WTC11 (cell line): ENCODE measurements around the gene ACR. TPM values are rescaled to one million over a fixed set of nuclear protein-coding genes. Genes with fewer than 3 reads are reported as not detected.

Experiments used
- ATAC-seq: fragments of 200-7000 bp; cut with Tn5 transposase; 2 replicates; pipeline ENCODE4 v1.10.0; 2021; ENCODE audit warnings: mild to moderate bottlenecking, moderate library complexity
- CTCF ChIA-PET: fragments of 300-600 bp; sonication (Branson Sonifier 250); formaldehyde crosslinking; loops from one replicate; lab custom pipeline; 2021; ENCODE audit warnings: antibody characterized with exemption; lab: Charles Lee
- POLR2A ChIA-PET: fragments of 350-600 bp; sonication (Branson Sonifier 250); formaldehyde crosslinking; loops from one replicate; lab custom pipeline; 2021; ENCODE audit warnings: antibody characterized with exemption; lab: Charles Lee
- DNase-seq: peaks from one replicate; pipeline ENCODE4 v3.0.0; 2021; ENCODE audit warnings: low spot score
- H3K27ac Mint-ChIP-seq: 2 replicates; pipeline ENCODE4 v1.8.0; 2021; ENCODE audit warnings: mixed read lengths
- H3K27me3 Mint-ChIP-seq: 2 replicates; pipeline ENCODE4 v1.8.0; 2021; ENCODE audit warnings: low read depth, mild to moderate bottlenecking, moderate library complexity, mixed read lengths
- H3K36me3 Mint-ChIP-seq: 2 replicates; pipeline ENCODE4 v1.8.0; 2021; ENCODE audit warnings: mixed read lengths
- H3K4me1 Mint-ChIP-seq: 2 replicates; pipeline ENCODE4 v1.8.0; 2022; ENCODE audit warnings: mixed read lengths
- H3K4me3 Mint-ChIP-seq: 2 replicates; pipeline ENCODE4 v1.8.0; 2021; ENCODE audit warnings: mild to moderate bottlenecking, moderate library complexity, mixed read lengths
- H3K9me3 Mint-ChIP-seq: 2 replicates; pipeline ENCODE4 v1.8.0; 2021; ENCODE audit warnings: mixed read lengths
- ATF1 ChIP-seq: sonication (generic); formaldehyde crosslinking; IDR thresholded peaks from 2 replicates; pipeline ENCODE4 v1.8.1; 2023; ENCODE audit warnings: mild to moderate bottlenecking, moderate library complexity, missing genetic modification reagents
- ATF2 ChIP-seq: sonication (generic); formaldehyde crosslinking; IDR thresholded peaks from 2 replicates; pipeline ENCODE4 v1.8.1; 2022; ENCODE audit warnings: low read depth, missing genetic modification reagents, borderline replicate concordance
- ATF3 ChIP-seq: sonication (generic); formaldehyde crosslinking; conservative IDR thresholded peaks from 2 replicates; pipeline ENCODE4 v1.8.1; 2022; ENCODE audit warnings: mild to moderate bottlenecking, missing genetic modification reagents
- CBFB ChIP-seq: sonication (generic); formaldehyde crosslinking; IDR thresholded peaks from 2 replicates; pipeline ENCODE4 v1.8.1; 2022; ENCODE audit warnings: mild to moderate bottlenecking, low read depth, missing genetic modification reagents
- FOXP4 ChIP-seq: sonication (generic); formaldehyde crosslinking; IDR thresholded peaks from 2 replicates; pipeline ENCODE4 v1.8.0; 2022; ENCODE audit warnings: mild to moderate bottlenecking, missing genetic modification reagents
- HMGXB4 ChIP-seq: sonication (generic); formaldehyde crosslinking; IDR thresholded peaks from 2 replicates; pipeline ENCODE4 v1.8.1; 2023; ENCODE audit warnings: mild to moderate bottlenecking, moderate library complexity, missing genetic modification reagents
- NFE2L1 ChIP-seq: sonication (generic); formaldehyde crosslinking; IDR thresholded peaks from 2 replicates; pipeline ENCODE4 v1.8.1; 2023; ENCODE audit warnings: missing genetic modification reagents
- NFYB ChIP-seq: sonication (generic); formaldehyde crosslinking; conservative IDR thresholded peaks from 2 replicates; pipeline ENCODE4 v1.8.0; 2022; ENCODE audit warnings: low read depth, missing genetic modification reagents
- PREB ChIP-seq: sonication (generic); formaldehyde crosslinking; IDR thresholded peaks from 2 replicates; pipeline ENCODE4 v1.8.1; 2022; ENCODE audit warnings: mild to moderate bottlenecking, missing genetic modification reagents, moderate library complexity, borderline replicate concordance
- RORB ChIP-seq: fragments of 250-450 bp; sonication (Bioruptor Pico); IDR thresholded peaks from 2 replicates; pipeline ENCODE4 v1.9.0; 2021; ENCODE audit warnings: mild to moderate bottlenecking
- SMAD3 ChIP-seq: sonication (generic); formaldehyde crosslinking; IDR thresholded peaks from 2 replicates; pipeline ENCODE4 v1.8.0; 2022; ENCODE audit warnings: missing genetic modification reagents, mild to moderate bottlenecking, borderline replicate concordance
- STAT6 ChIP-seq: sonication (generic); formaldehyde crosslinking; conservative IDR thresholded peaks from 2 replicates; pipeline ENCODE4 v1.8.1; 2023; ENCODE audit warnings: mild to moderate bottlenecking, low read depth, missing genetic modification reagents, moderate library complexity
- TEAD1 ChIP-seq: sonication (generic); formaldehyde crosslinking; IDR thresholded peaks from 2 replicates; pipeline ENCODE4 v1.8.0; 2022; ENCODE audit warnings: mild to moderate bottlenecking, missing genetic modification reagents
- ZNF219 ChIP-seq: sonication (generic); formaldehyde crosslinking; IDR thresholded peaks from 2 replicates; pipeline ENCODE4 v1.8.0; 2023; ENCODE audit warnings: missing genetic modification reagents, mild to moderate bottlenecking, borderline replicate concordance
- ZNF416 ChIP-seq: fragments of 250-450 bp; sonication (Bioruptor Pico); IDR thresholded peaks from 2 replicates; pipeline ENCODE4 v1.9.0; 2021; ENCODE audit warnings: mild to moderate bottlenecking, inconsistent platforms
- ZSCAN18 ChIP-seq: fragments of 250-450 bp; sonication (Bioruptor Pico); IDR thresholded peaks from 2 replicates; pipeline ENCODE4 v2.1.2; 2022; ENCODE audit warnings: mild to moderate bottlenecking, moderate library complexity
- total RNA-seq: library from RNA; stranded (reverse); gene quantifications from 3 replicates; pipeline ENCODE4 v1.2.3, GENCODE V29; 2021

Gene ACR
- total RNA-seq, 1 experiment from 2014 or later, result 0.46 TPM

- ChIA-PET CTCF (interaction anchor here (0.5 kb wide), 1 partner anchor 42 kb away, joined by 4 read pairs; no protein-coding TSS in a partner anchor), POLR2A (no interaction called here)
- Mint-ChIP-seq H3K27ac (no peak overlapping the region), H3K27me3 (peaks cover 4% of the 10 kb centered on the region; the same call in 1 of the 2 replicates), H3K4me1 (no peaks in the 10 kb centered on the region), H3K36me3 (no peaks in the 10 kb centered on the region), H3K4me3 (no peak overlapping the region), H3K9me3 (no peaks in the 10 kb centered on the region)
- DNase-seq (no peak), ATAC-seq (no peak)
- TF ChIP-seq RORB (CRISPR knock-in tag) (no peak), SMAD3 (CRISPR knock-in tag) (no peak), CBFB (CRISPR knock-in tag) (no peak), ATF3 (no peak), TEAD1 (CRISPR knock-in tag) (no peak), NFE2L1 (CRISPR knock-in tag) (no peak), FOXP4 (no peak), ATF2 (CRISPR knock-in tag) (no peak), ATF1 (no peak), NFYB (no peak), HMGXB4 (no peak), ZSCAN18 (CRISPR knock-in tag) (no peak), STAT6 (CRISPR knock-in tag) (no peak), PREB (no peak), ZNF416 (CRISPR knock-in tag) (no peak), ZNF219 (CRISPR knock-in tag) (no peak)
These were observed 26.3 kb upstream of the ACR start for GRCh38 chr22:50711446-50712340.
